Psoas muscle (tissue), 8 donors: Measurements from ENCODE around the gene MED29. TPM values are rescaled to one million over a fixed set of nuclear protein-coding genes. Genes with fewer than 3 reads are reported as not detected.

Experiments
- ATAC-seq, 4 donors: fragments of 200-7000 bp; cut with Tn5 transposase; one replicate each; pipeline ENCODE4 v1.9.1; 2020; ENCODE audit warnings: moderate library complexity in 3 of 4, mild to moderate bottlenecking in 2 of 4
- DNase-seq, 2 donors: peaks; one replicate each; pipeline ENCODE4 v3.0.0-alpha.2; 2020
- H3K27ac ChIP-seq: fragments of 200-600 bp; one replicate; pipeline ENCODE4 v1.8.0; 2022
- H3K27me3 ChIP-seq, 3 donors: fragments of 200-600 bp in 1 of 3; one replicate each; pipeline versions ENCODE4 v1.6.1 to v1.8.0; 2013 to 2022; ENCODE audit warnings: low read length in 2 of 3, mild to moderate bottlenecking in 2 of 3, moderate library complexity in 1 of 3; ENCODE audit not compliant: insufficient read depth in 3 of 3
- H3K36me3 ChIP-seq, 2 donors: fragments of 200-600 bp in 1 of 2; one replicate each; pipeline versions ENCODE4 v1.6.1 to v1.8.0; 2013 to 2022; ENCODE audit warnings: low read depth in 1 of 2, mild to moderate bottlenecking in 1 of 2, moderate library complexity in 1 of 2; ENCODE audit not compliant: insufficient read depth in 1 of 2
- H3K4me1 ChIP-seq: fragments of 200-600 bp; one replicate; pipeline ENCODE4 v1.8.0; 2022
- H3K4me3 ChIP-seq: fragments of 200-600 bp; one replicate; pipeline ENCODE4 v1.8.0; 2022; ENCODE audit warnings: mild to moderate bottlenecking
- H3K9me3 ChIP-seq: fragments of 200-600 bp; one replicate; pipeline ENCODE4 v1.8.0; 2022
- CTCF ChIP-seq: fragments of 200-600 bp; IDR thresholded peaks from one replicate; pipeline ENCODE4 v1.8.0; 2022; ENCODE audit warnings: antibody characterized with exemption
- WGBS, 3 donors: extraction: QIAGEN DNeasy Blood & Tissue Kit; methylation state at CpG; one replicate each; pipeline versions ENCODE4 v1.1.6 to v1.1.7; 2013; 5-methylcytosine and 5-hydroxymethylcytosine counted together
- intact Hi-C, 2 donors: fragments of 100-400 bp; cut with DNase I; formaldehyde crosslinking; loops; one replicate each; pipeline versions ENCODE4 v1.11.0 to v1.14.2; 2022
- polyA plus RNA-seq, 3 donors: library from polyadenylated mRNA; stranded (reverse); fragments of 200-250 nt; gene quantifications; one replicate each; pipeline ENCODE4 v1.2.3, GENCODE V29; 2013
- total RNA-seq, 4 donors: library from RNA; stranded (reverse); fragmentation: NEBNext Ultra II Directional in 2 of 4; extraction: Animal tissue kit (Norgen Biotek cat#: 25700) in 2 of 4; gene quantifications; one replicate each; pipeline versions ENCODE4 v1.2.1 to v1.2.4, GENCODE V29; 2021 to 2023
- donor health status: healthy with polysubstance abuse.
- donor health status: DM: no; HTN: no; CAD: no; lungs with moderate emphysema.
- donor health status: Bipolar disorder and iron deficiency.
- donor health status: healthy.
- donor health status: DM: yes; HTN: yes; CAD: no.
- donor health status: DM: no; HTN: no; CAD: no.
- donor health status: DM: no; HTN: no; CAD: no.
- donor health status: DM: yes; HTN: yes; CAD: no.

MED29 gene
- total and polyA plus RNA-seq, 7 donors = 25.0 to 51.7 (median 29.8) TPM

- DNase-seq (peak; percentile 66 to 83), ATAC-seq (peak; percentile 33 to 61 (median 53))
- 12 to 18% (median 16%) methylated on average over 23 of the region's 23 CpGs for WGBS, 3 donors
- H3K36me3 ChIP-seq = peaks cover 0 to 27% of the 10 kb centered on the region in 2 donors
- peaks cover 2% of the 10 kb centered on the region for H3K4me1 ChIP-seq
- intact Hi-C loops = no loop called here
- peak overlapping the region; percentile 63 for H3K27ac ChIP-seq
- no peaks in the 10 kb centered on the region for H3K27me3 ChIP-seq
- no peaks in the 10 kb centered on the region for H3K9me3 ChIP-seq
- H3K4me3 ChIP-seq = no peak overlapping the region
- no peak for TF ChIP-seq CTCF
Observed at GRCh38 chr19:39428283-39429112, 37.3 kb downstream of the MED29 start.

GRCh38 chr19:39430675-39431593 is 39.8 kb downstream of the MED29 start:
- H3K9me3 ChIP-seq = no peaks in the 10 kb centered on the region
- H3K4me3 ChIP-seq = peak overlapping the region; percentile 25
- 63 to 69% (median 68%) methylated on average over 25 of the region's 25 CpGs for WGBS, 3 donors
- H3K27me3 ChIP-seq = no peaks in the 10 kb centered on the region
- peak in 1 of 4 donors; percentile 13 for ATAC-seq
- peak overlapping the region; percentile 74 for H3K27ac ChIP-seq
- no peak for TF ChIP-seq CTCF
- DNase-seq = no peak
- peaks cover 7 to 44% of the 10 kb centered on the region in 2 donors for H3K36me3 ChIP-seq
- intact Hi-C loops = loop anchor here in 1 of 2 donors (10.0 kb wide), 1 partner anchor 86 kb away; the partner anchor contains the start of gene SAMD4B
- peaks cover 18% of the 10 kb centered on the region for H3K4me1 ChIP-seq

- H3K27ac ChIP-seq = no peak overlapping the region
- TF ChIP-seq CTCF = no peak
- intact Hi-C loops = loop anchor here in 1 of 2 donors (10.0 kb wide), 1 partner anchor 88 kb away; the partner anchor contains the start of gene SAMD4B
Observed at GRCh38 chr19:39432677-39433025, 41.5 kb downstream of the MED29 start.

GRCh38 chr19:39433480-39434079 is 42.4 kb downstream of the MED29 start:
- Histone ChIP-seq H3K9me3 (no peaks in the 10 kb centered on the region), H3K4me3 (peak overlapping the region; percentile 96), H3K4me1 (peaks cover 18% of the 10 kb centered on the region), H3K36me3 (peaks cover 7 to 44% of the 10 kb centered on the region in 2 donors), H3K27ac (peak overlapping the region; percentile 93), H3K27me3 (no peaks in the 10 kb centered on the region)
- no peak for TF ChIP-seq CTCF
- DNase-seq (no peak), ATAC-seq (no peak)
- intact Hi-C loops = loop anchor here (2.0 to 10.0 kb wide), 3 partner anchors 21 to 89 kb away; partner anchors contain the start of genes MED29 (in 1 of the 2), PAF1 (in 1 of the 2), PLEKHG2 (in 1 of the 2) and SAMD4B (in 1 of the 2)
- 92 to 96% (median 94%) methylated on average over 8 of the region's 8 CpGs for WGBS, 3 donors

More at GRCh38 chr19:39432677-39433025, 41.5 kb downstream of the MED29 start:
- H3K9me3 ChIP-seq = no peaks in the 10 kb centered on the region
- H3K4me1 ChIP-seq = peaks cover 18% of the 10 kb centered on the region
- H3K27me3 ChIP-seq = no peaks in the 10 kb centered on the region
- ATAC-seq = no peak
- peaks cover 7 to 44% of the 10 kb centered on the region in 2 donors for H3K36me3 ChIP-seq
- H3K4me3 ChIP-seq = no peak overlapping the region
- no peak for DNase-seq
- WGBS, 3 donors = 87 to 96% (median 95%) methylated on average over 8 of the region's 8 CpGs
